BLaER1 (cell line): ENCODE data around the gene SRRM5.

ENCODE experiments used
- H3K27ac ChIP-seq: shearing (Covaris generic); formaldehyde crosslinking; 2 replicates; pipeline ENCODE4 v1.8.1; 2022
- H3K27me3 ChIP-seq: shearing (Covaris generic); formaldehyde crosslinking; 2 replicates; pipeline ENCODE4 v1.8.1; 2022
- H3K36me3 ChIP-seq: shearing (Covaris generic); formaldehyde crosslinking; 2 replicates; pipeline ENCODE4 v1.8.1; 2022
- H3K4me1 ChIP-seq: shearing (Covaris generic); formaldehyde crosslinking; 2 replicates; pipeline ENCODE4 v1.8.1; 2022
- H3K4me2 ChIP-seq: shearing (Covaris generic); formaldehyde crosslinking; 2 replicates; pipeline ENCODE4 v1.8.1; 2022
- H3K4me3 ChIP-seq: shearing (Covaris generic); formaldehyde crosslinking; 2 replicates; pipeline ENCODE4 v1.8.1; 2022
- H3K9ac ChIP-seq: shearing (Covaris generic); formaldehyde crosslinking; 2 replicates; pipeline ENCODE4 v1.8.1; 2022
- H3K9me3 ChIP-seq: shearing (Covaris generic); formaldehyde crosslinking; 2 replicates; pipeline ENCODE4 v1.8.1; 2022
- H4K20me1 ChIP-seq: shearing (Covaris generic); formaldehyde crosslinking; 2 replicates; pipeline ENCODE4 v1.8.1; 2022
- Cebpa-rat ChIP-seq: shearing (Covaris generic); IDR thresholded peaks from 2 replicates; pipeline ENCODE4 v1.8.1; 2022

The SRRM5 gene

GRCh38 chr19:43660301-43660970 lies 48.5 kb downstream of the SRRM5 start:
- H3K36me3 ChIP-seq, result peaks cover 92% of the 10 kb centered on the region
- H3K4me3 ChIP-seq, result no peak overlapping the region
- no peaks in the 10 kb centered on the region for H4K20me1 ChIP-seq
- H3K4me1 ChIP-seq, result peaks cover 29% of the 10 kb centered on the region
- H3K9me3 ChIP-seq, result peaks cover 9% of the 10 kb centered on the region; the same call in 1 of the 2 replicates
- H3K27me3 ChIP-seq, result no peaks in the 10 kb centered on the region
- TF ChIP-seq Cebpa-rat, result no peak
- no peak overlapping the region for H3K9ac ChIP-seq
- H3K27ac ChIP-seq, result no peak overlapping the region
- H3K4me2 ChIP-seq, result no peak overlapping the region

GRCh38 chr19:43660971-43661360 lies 49.1 kb downstream of the SRRM5 start:
- Histone ChIP-seq H3K4me1 (peaks cover 34% of the 10 kb centered on the region), H4K20me1 (no peaks in the 10 kb centered on the region), H3K4me2 (no peak overlapping the region), H3K4me3 (no peak overlapping the region), H3K27me3 (no peaks in the 10 kb centered on the region), H3K27ac (no peak overlapping the region), H3K9me3 (peaks cover 9% of the 10 kb centered on the region; the same call in 1 of the 2 replicates), H3K36me3 (peaks cover 92% of the 10 kb centered on the region), H3K9ac (no peak overlapping the region)
- no peak for TF ChIP-seq Cebpa-rat

GRCh38 chr19:43662487-43662886 lies 50.6 kb downstream of the SRRM5 start:
- Histone ChIP-seq H3K9ac (no peak overlapping the region), H3K27me3 (no peaks in the 10 kb centered on the region), H3K4me3 (no peak overlapping the region), H3K27ac (peak overlapping the region; percentile 85; the same call in 1 of the 2 replicates), H3K4me1 (peaks cover 46% of the 10 kb centered on the region), H3K9me3 (peaks cover 5% of the 10 kb centered on the region; the same call in 1 of the 2 replicates), H3K4me2 (no peak overlapping the region), H4K20me1 (peaks cover 3% of the 10 kb centered on the region; the same call in 1 of the 2 replicates), H3K36me3 (peaks cover 89% of the 10 kb centered on the region)
- no peak for TF ChIP-seq Cebpa-rat

- Histone ChIP-seq H3K36me3 (peaks cover 74% of the 10 kb centered on the region), H3K9ac (peak overlapping the region; percentile 66; the same call in 1 of the 2 replicates), H3K27ac (peak overlapping the region; percentile 85), H3K9me3 (peaks cover 5% of the 10 kb centered on the region; the same call in 1 of the 2 replicates), H3K4me1 (peaks cover 51% of the 10 kb centered on the region), H3K4me3 (peak overlapping the region; percentile 36), H3K4me2 (peak overlapping the region; percentile 89), H4K20me1 (peaks cover 8% of the 10 kb centered on the region; the same call in 1 of the 2 replicates), H3K27me3 (no peaks in the 10 kb centered on the region)
- no peak for TF ChIP-seq Cebpa-rat
Measured at GRCh38 chr19:43664018-43664417, 52.1 kb downstream of the SRRM5 start.
